Skeletal muscle satellite cell (primary cell): Measurements from ENCODE around the gene ADGRL1.
A peak's percentile ranks its signal among the peaks of the same experiment; 100 is the strongest.

Experiments
- H3K27me3 ChIP-seq: 2 replicates; pipeline ENCODE4 v1.7.0; 2013; ENCODE audit warnings: low read length; ENCODE audit not compliant: control insufficient read depth, insufficient read depth
- H3K36me3 ChIP-seq: 2 replicates; pipeline ENCODE4 v1.7.0; 2013; ENCODE audit warnings: mild to moderate bottlenecking, control low read depth, low read length; ENCODE audit not compliant: insufficient read depth
- H3K4me1 ChIP-seq: 2 replicates; pipeline ENCODE4 v1.7.0; 2013; ENCODE audit warnings: low read length; ENCODE audit not compliant: control insufficient read depth, insufficient read depth
- H3K4me2 ChIP-seq: 2 replicates; pipeline ENCODE4 v1.7.0; 2013; ENCODE audit warnings: mild to moderate bottlenecking, low read length
- H3K4me3 ChIP-seq: 2 replicates; pipeline ENCODE4 v1.7.0; 2013; ENCODE audit warnings: low read length
- H3K9ac ChIP-seq: 2 replicates; pipeline ENCODE4 v1.7.0; 2013; ENCODE audit warnings: mild to moderate bottlenecking, low read depth, low read length, moderate library complexity
- H3K9me3 ChIP-seq: replicated peaks from 2 replicates; pipeline ENCODE4 v1.7.0; 2013; ENCODE audit warnings: mild to moderate bottlenecking, control low read depth, low read length

Gene ADGRL1

DNA sequence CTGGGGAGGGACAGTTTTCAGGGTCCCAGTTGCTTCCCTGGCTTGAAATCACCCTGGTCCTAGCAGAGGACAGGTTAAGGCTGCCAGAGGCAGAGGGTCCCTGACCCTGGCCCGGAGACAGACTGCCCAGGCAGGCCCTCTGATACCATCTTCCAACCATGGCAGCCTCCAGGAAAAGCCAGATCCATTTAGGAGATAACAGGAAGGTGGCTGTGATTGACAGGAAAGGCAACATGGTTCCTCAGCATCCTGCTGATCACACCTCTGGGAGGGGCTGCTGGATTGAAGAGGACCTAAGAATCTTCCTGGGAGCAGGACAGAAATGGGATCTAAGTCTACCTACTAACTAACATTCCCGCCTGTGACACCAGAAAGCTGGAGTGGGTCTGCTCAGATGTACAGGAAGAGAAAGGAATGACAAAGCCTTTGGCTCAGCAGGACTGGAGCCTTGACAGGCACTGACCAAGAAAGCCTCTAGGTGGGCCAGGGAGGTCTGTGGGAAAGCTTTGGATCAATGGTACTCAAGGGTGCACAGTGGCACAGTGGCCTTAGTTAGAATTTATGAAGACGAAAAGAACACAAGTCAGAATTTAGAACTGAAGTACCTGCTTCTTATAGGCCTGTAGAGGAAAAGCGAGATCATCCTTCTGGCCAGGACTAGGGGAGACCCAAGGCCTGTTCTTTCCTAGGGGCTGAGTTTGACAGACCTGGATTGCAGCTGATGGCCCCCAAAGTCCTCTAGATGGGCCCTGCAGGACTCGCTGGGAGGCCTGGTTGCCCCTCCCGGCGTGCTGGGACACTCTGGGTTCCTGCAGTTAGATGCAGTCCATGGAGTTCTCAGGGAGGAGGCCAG is 86.1 kb downstream of the ADGRL1 start:
- Histone ChIP-seq H3K4me3 (no peak overlapping the region), H3K4me1 (peaks cover 29% of the 10 kb centered on the region), H3K27me3 (no peaks in the 10 kb centered on the region), H3K4me2 (no peak overlapping the region), H3K9me3 (no peaks in the 10 kb centered on the region), H3K36me3 (no peaks in the 10 kb centered on the region), H3K9ac (peak overlapping the region; percentile 77)

- Histone ChIP-seq H3K4me3 (peak overlapping the region; percentile 58), H3K27me3 (no peaks in the 10 kb centered on the region), H3K4me2 (peak overlapping the region; percentile 79), H3K9me3 (no peaks in the 10 kb centered on the region), H3K36me3 (no peaks in the 10 kb centered on the region), H3K4me1 (peaks cover 29% of the 10 kb centered on the region), H3K9ac (peak overlapping the region; percentile 77)
Observed at GRCh38 chr19:14119146-14119545, 86.8 kb downstream of the ADGRL1 start.

GRCh38 chr19:14118165-14119051 is 87.6 kb downstream of the ADGRL1 start:
- peak overlapping the region; percentile 77 for H3K9ac ChIP-seq
- no peaks in the 10 kb centered on the region for H3K36me3 ChIP-seq
- H3K27me3 ChIP-seq = no peaks in the 10 kb centered on the region
- no peaks in the 10 kb centered on the region for H3K9me3 ChIP-seq
- peaks cover 36% of the 10 kb centered on the region for H3K4me1 ChIP-seq
- H3K4me3 ChIP-seq = peak overlapping the region; percentile 58
- peak overlapping the region; percentile 79 for H3K4me2 ChIP-seq

DNA sequence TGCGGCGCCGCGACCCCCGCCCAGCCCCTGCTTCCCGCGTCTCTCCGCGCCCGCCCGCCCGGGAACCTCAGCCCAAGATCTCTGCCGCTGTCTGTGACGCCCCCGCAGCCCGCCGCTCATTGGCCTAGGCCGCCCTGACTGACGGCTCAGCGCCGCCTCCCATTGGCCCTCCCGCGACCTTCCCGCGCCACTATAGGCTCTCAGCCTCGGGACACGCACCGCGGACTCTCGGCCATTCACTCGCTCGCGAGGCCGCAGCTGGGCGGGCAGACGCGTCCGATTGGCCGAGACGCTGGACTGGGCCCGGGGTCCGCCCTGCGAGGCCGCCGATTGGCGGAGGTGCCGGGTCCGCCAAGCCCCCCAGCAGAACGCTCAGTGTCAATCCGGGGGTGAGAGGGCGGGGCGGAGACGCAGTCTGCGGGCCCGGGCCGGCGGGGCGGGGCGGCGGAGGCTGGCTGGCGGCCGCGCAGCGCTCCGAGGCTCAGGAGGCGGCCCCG is 88.3 kb downstream of the ADGRL1 start, which contains the start of gene PRKACA:
Gene PRKACA (minus strand): TSS at position 95 of the 497 bp plus-strand sequence. CDS start 215 bp downstream, outside the sequence.
- peak within 1 kb of the TSS; percentile 88 for H3K9ac ChIP-seq
- H3K27me3 ChIP-seq = no peaks in the 10 kb centered on the region
- H3K4me3 ChIP-seq = peak within 1 kb of the TSS; percentile 81
- no peaks in the 10 kb centered on the region for H3K36me3 ChIP-seq
- no peaks in the 10 kb centered on the region for H3K9me3 ChIP-seq
- peaks cover 43% of the 10 kb centered on the region for H3K4me1 ChIP-seq
- peak within 1 kb of the TSS; percentile 99 for H3K4me2 ChIP-seq

GRCh38 chr19:14116918-14117578 is 88.9 kb downstream of the ADGRL1 start:
- H3K9ac ChIP-seq = peak overlapping the region; percentile 88
- peak overlapping the region; percentile 99 for H3K4me2 ChIP-seq
- H3K4me1 ChIP-seq = peaks cover 48% of the 10 kb centered on the region
- no peaks in the 10 kb centered on the region for H3K9me3 ChIP-seq
- H3K27me3 ChIP-seq = no peaks in the 10 kb centered on the region
- no peaks in the 10 kb centered on the region for H3K36me3 ChIP-seq
- peak overlapping the region; percentile 81 for H3K4me3 ChIP-seq

GRCh38 chr19:14116525-14116917 is 89.4 kb downstream of the ADGRL1 start:
- Histone ChIP-seq H3K36me3 (no peaks in the 10 kb centered on the region), H3K4me3 (peak overlapping the region; percentile 81), H3K4me2 (peak overlapping the region; percentile 99), H3K4me1 (peaks cover 48% of the 10 kb centered on the region), H3K9ac (peak overlapping the region; percentile 88), H3K27me3 (no peaks in the 10 kb centered on the region), H3K9me3 (no peaks in the 10 kb centered on the region)

GRCh38 chr19:14115756-14116155 is 90.2 kb downstream of the ADGRL1 start:
- Histone ChIP-seq H3K27me3 (no peaks in the 10 kb centered on the region), H3K36me3 (no peaks in the 10 kb centered on the region), H3K4me3 (peak overlapping the region; percentile 81), H3K9ac (peak overlapping the region; percentile 88), H3K9me3 (no peaks in the 10 kb centered on the region), H3K4me2 (peak overlapping the region; percentile 99), H3K4me1 (peaks cover 48% of the 10 kb centered on the region)

GRCh38 chr19:14114854-14115253 is 91.1 kb downstream of the ADGRL1 start:
- no peak overlapping the region for H3K4me2 ChIP-seq
- H3K9me3 ChIP-seq = no peaks in the 10 kb centered on the region
- H3K9ac ChIP-seq = no peak overlapping the region
- H3K27me3 ChIP-seq = no peaks in the 10 kb centered on the region
- no peak overlapping the region for H3K4me3 ChIP-seq
- H3K36me3 ChIP-seq = no peaks in the 10 kb centered on the region
- peaks cover 48% of the 10 kb centered on the region for H3K4me1 ChIP-seq

- Histone ChIP-seq H3K4me3 (no peak overlapping the region), H3K27me3 (no peaks in the 10 kb centered on the region), H3K9ac (no peak overlapping the region), H3K4me2 (no peak overlapping the region), H3K9me3 (no peaks in the 10 kb centered on the region), H3K36me3 (no peaks in the 10 kb centered on the region), H3K4me1 (peaks cover 44% of the 10 kb centered on the region)
Observed at GRCh38 chr19:14114439-14114838, 91.5 kb downstream of the ADGRL1 start.

DNA sequence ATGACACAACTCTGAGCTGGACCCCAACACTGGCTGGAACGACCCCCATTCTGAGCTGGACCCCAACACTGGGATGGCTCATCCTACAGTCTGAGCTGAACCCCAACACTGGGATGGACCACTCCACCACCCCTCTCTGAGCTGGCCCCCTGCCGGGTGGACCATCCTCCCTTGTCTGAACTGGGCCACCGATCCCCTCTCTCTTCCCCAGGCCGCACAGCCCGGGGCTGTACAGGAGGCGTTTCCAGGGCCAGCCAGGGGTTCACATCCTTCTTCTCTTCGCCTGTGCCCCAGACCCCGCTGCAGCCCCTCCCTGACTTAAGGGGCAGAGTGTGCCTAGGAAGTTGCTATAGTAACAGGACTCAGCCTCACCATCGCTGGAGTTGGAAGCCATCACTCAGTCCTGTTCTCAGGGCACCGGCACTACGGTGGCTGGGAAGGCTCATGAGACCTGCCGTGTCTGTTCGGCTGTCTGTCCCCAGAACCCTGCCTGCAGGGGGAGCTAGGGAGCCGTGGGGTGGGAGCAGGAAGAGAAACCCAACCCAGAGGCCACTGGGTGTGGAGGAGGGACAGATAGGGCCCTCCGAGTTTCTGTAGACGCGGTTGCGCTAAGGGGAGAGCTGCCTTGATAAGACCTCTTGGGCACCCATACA is 92.1 kb downstream of the ADGRL1 start:
- peak overlapping the region; percentile 65 for H3K9ac ChIP-seq
- H3K4me3 ChIP-seq = no peak overlapping the region
- peaks cover 39% of the 10 kb centered on the region for H3K4me1 ChIP-seq
- peak overlapping the region; percentile 75 for H3K4me2 ChIP-seq
- H3K36me3 ChIP-seq = no peaks in the 10 kb centered on the region
- H3K9me3 ChIP-seq = no peaks in the 10 kb centered on the region
- H3K27me3 ChIP-seq = no peaks in the 10 kb centered on the region
